A673 (cell line): ENCODE data around the gene PGAM4. TPM values are rescaled to one million over a fixed set of nuclear protein-coding genes. Genes with fewer than 3 reads are reported as not detected.

Experiments used
- BruUV-seq: library from RNA; stranded (reverse); fragments of 400-500 nt; replicated peaks from 2 replicates; lab custom pipeline; 2021; lab: Mats Ljungman, UMichigan
- CTCF ChIA-PET: fragments of 300-600 bp; sonication (Branson Sonifier 250); formaldehyde crosslinking; loops from one replicate; lab custom pipeline; 2022; ENCODE audit warnings: antibody characterized with exemption; lab: Charles Lee
- POLR2A ChIA-PET: fragments of 300-600 bp; sonication (Branson Sonifier 250); formaldehyde crosslinking; loops from one replicate; lab custom pipeline; 2022; ENCODE audit warnings: antibody characterized with exemption; ENCODE audit not compliant: low non-redundant PET; lab: Charles Lee
- DNase-seq: peaks from one replicate; pipeline ENCODE4 v3.0.0-alpha.2; 2015; ENCODE audit warnings: low spot score
- H3K27ac ChIP-seq: fragments of 200-600 bp; sonication (generic); 2 replicates; pipeline ENCODE4 v1.5.1; 2016; ENCODE audit warnings: mixed run types, low read depth, mild to moderate bottlenecking, mixed read lengths, antibody characterized with exemption, low read length; ENCODE audit not compliant: poor library complexity, severe bottlenecking
- H3K27me3 ChIP-seq: fragments of 200-600 bp; sonication (generic); replicated peaks from 2 replicates; pipeline ENCODE4 v1.6.1; 2017; ENCODE audit warnings: mixed run types, low read depth, mild to moderate bottlenecking, mixed read lengths, antibody characterized with exemption, low read length; ENCODE audit not compliant: insufficient read depth, poor library complexity
- H3K36me3 ChIP-seq: fragments of 200-600 bp; sonication (generic); 2 replicates; pipeline ENCODE4 v1.6.1; 2016; ENCODE audit warnings: mixed run types, mild to moderate bottlenecking, mixed read lengths, antibody characterized with exemption, low read length; ENCODE audit not compliant: insufficient read depth, poor library complexity, severe bottlenecking
- H3K4me1 ChIP-seq: fragments of 200-600 bp; sonication (generic); 2 replicates; pipeline ENCODE4 v1.6.1; 2017; ENCODE audit warnings: mixed run types, mild to moderate bottlenecking, mixed read lengths, antibody characterized with exemption, low read length; ENCODE audit not compliant: insufficient read depth, poor library complexity, severe bottlenecking
- H3K4me3 ChIP-seq: fragments of 200-600 bp; sonication (generic); 2 replicates; pipeline ENCODE4 v1.5.1; 2016; ENCODE audit warnings: low read depth, mixed run types, mild to moderate bottlenecking, mixed read lengths, low read length; ENCODE audit not compliant: poor library complexity, severe bottlenecking
- H3K9me3 ChIP-seq: fragments of 200-600 bp; sonication (generic); 2 replicates; pipeline ENCODE4 v1.6.1; 2016; ENCODE audit warnings: mixed run types, low read depth, mild to moderate bottlenecking, mixed read lengths, antibody characterized with exemption, low read length; ENCODE audit not compliant: poor library complexity, severe bottlenecking
- EZH2 ChIP-seq: fragments of 200-600 bp; sonication (generic); IDR thresholded peaks from 2 replicates; pipeline ENCODE4 v1.6.1; 2017; ENCODE audit warnings: borderline replicate concordance, low read depth, mild to moderate bottlenecking, mixed read lengths, antibody characterized with exemption, low read length; ENCODE audit not compliant: poor library complexity, severe bottlenecking
- intact Hi-C: fragments of 100-400 bp; cut with micrococcal nuclease; formaldehyde crosslinking; loops from one replicate; pipeline ENCODE4 v1.10.0; 2022; ENCODE audit not compliant: unreplicated experiment
- total RNA-seq: library from RNA; stranded (reverse); gene quantifications from 2 replicates; pipeline ENCODE4 v1.2.3, GENCODE V29; 2021
- TF ChIP-seq, protein P1 (sequence below): fragments of 300-800, 200-600 bp; sonication (generic); conservative IDR thresholded peaks from 2 replicates; pipeline ENCODE4 v1.5.1; 2017; ENCODE audit warnings: low read depth, mild to moderate bottlenecking, antibody characterized with exemption, low read length, moderate library complexity, mixed read lengths

Gene PGAM4
- total RNA-seq, 1 experiment from 2014 or later: not detected

GRCh38 chrX:77935886-77936285 lies 33.6 kb downstream of the PGAM4 start:
- Histone ChIP-seq H3K27ac (no peak overlapping the region), H3K4me1 (peaks cover 3% of the 10 kb centered on the region), H3K27me3 (no peaks in the 10 kb centered on the region), H3K36me3 (no peaks in the 10 kb centered on the region), H3K4me3 (no peak overlapping the region), H3K9me3 (no peaks in the 10 kb centered on the region)
- ChIA-PET CTCF (no interaction called here), POLR2A (no interaction called here)
- no peak for DNase-seq
- TF ChIP-seq EZH2: no peak
- TF ChIP-seq, protein P1, sequence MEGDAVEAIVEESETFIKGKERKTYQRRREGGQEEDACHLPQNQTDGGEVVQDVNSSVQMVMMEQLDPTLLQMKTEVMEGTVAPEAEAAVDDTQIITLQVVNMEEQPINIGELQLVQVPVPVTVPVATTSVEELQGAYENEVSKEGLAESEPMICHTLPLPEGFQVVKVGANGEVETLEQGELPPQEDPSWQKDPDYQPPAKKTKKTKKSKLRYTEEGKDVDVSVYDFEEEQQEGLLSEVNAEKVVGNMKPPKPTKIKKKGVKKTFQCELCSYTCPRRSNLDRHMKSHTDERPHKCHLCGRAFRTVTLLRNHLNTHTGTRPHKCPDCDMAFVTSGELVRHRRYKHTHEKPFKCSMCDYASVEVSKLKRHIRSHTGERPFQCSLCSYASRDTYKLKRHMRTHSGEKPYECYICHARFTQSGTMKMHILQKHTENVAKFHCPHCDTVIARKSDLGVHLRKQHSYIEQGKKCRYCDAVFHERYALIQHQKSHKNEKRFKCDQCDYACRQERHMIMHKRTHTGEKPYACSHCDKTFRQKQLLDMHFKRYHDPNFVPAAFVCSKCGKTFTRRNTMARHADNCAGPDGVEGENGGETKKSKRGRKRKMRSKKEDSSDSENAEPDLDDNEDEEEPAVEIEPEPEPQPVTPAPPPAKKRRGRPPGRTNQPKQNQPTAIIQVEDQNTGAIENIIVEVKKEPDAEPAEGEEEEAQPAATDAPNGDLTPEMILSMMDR: no peak
- intact Hi-C loops: no loop called here
- no TSS peak for BruUV-seq

DNA sequence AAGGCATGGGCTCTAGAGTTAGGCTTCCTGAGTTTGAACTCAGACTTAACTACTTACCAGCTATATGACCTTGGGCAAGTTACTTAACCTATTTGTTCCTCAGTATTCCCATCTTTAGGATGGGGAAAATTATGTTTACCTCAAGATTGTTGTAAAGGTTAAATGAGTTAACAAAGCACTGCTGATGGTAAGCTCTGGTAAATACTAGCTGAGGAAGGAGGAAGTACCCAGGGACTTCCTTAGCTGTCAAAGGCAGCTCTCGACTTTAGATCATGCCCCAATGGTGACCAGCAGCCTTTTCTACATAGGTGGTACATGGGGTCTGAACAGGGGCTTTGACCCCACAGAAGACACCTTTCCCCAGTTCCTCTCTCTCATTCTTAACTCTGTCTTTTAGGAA lies 38.9 kb downstream of the PGAM4 start:
- Histone ChIP-seq H3K27ac (no peak overlapping the region), H3K36me3 (no peaks in the 10 kb centered on the region), H3K9me3 (no peaks in the 10 kb centered on the region), H3K4me1 (peaks cover 3% of the 10 kb centered on the region), H3K27me3 (no peaks in the 10 kb centered on the region), H3K4me3 (no peak overlapping the region)
- no peak for TF ChIP-seq EZH2
- TF ChIP-seq, protein P1: no peak
- DNase-seq: no peak
- BruUV-seq: no TSS peak
- intact Hi-C loops: no loop called here
- CTCF ChIA-PET: no interaction called here
- POLR2A ChIA-PET: no interaction called here

- intact Hi-C loops: no loop called here
- no peaks in the 10 kb centered on the region for H3K27me3 ChIP-seq
- no peak overlapping the region for H3K4me3 ChIP-seq
- H3K36me3 ChIP-seq: no peaks in the 10 kb centered on the region
- no peak overlapping the region for H3K27ac ChIP-seq
- no peaks in the 10 kb centered on the region for H3K4me1 ChIP-seq
- POLR2A ChIA-PET: no interaction called here
- CTCF ChIA-PET: no interaction called here
- DNase-seq: no peak
- no TSS peak for BruUV-seq
- no peaks in the 10 kb centered on the region for H3K9me3 ChIP-seq
- TF ChIP-seq, protein P1: no peak
- TF ChIP-seq EZH2: no peak
These were observed 43.7 kb downstream of the PGAM4 start for GRCh38 chrX:77925764-77926163.
